ENCODE data around the gene OTUB2. TPM values are rescaled to one million over a fixed set of nuclear protein-coding genes. Genes with fewer than 3 reads are reported as not detected.

The OTUB2 gene
- total and polyA plus RNA-seq, 11 donors: 0.09 to 0.60 (median 0.38) TPM

DNA sequence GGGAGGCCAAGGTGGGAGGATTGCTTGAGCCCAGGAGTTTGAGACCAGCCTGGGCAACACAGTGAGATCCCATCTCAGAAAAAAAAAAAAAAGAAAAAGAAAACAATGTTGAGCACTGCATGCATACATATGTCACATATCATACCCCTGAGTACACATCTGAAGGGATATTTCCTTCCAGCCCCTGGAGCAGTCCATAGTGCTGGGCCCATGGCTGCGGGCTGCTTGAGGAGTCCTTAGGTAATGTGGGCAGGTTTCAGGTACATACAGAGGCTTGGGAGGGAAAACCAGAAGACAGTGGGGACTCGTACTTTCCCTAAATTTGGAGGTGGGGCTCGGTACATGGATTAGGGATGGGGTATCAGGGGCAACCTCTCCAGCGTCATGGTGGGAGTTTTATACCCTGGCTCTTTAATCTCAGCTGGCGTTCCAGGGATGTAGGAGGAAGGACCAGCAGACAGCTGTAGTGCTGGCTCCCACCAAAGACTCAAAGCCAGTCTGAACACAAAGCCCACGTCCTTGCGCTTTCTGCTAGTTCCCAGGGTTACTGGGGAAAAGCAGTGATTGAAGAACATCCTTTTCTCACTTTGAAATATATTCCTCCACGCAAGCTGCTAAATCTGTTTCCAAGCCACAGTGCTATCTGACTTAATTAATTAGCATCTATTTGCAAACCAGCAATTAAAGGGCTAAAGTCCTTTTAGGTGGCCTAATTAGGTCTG, 5.2 kb downstream of the OTUB2 start:
- no peak overlapping the region for H3K4me3 ChIP-seq
- no peaks in the 10 kb centered on the region for H3K27me3 ChIP-seq
- 90 to 93% (median 92%) methylated on average over 8 of the region's 8 CpGs for WGBS, 4 donors
- H3K4me1 ChIP-seq: peaks cover 0 to 16% (median 3%) of the 10 kb centered on the region in 12 donors
- intact Hi-C loops (cut with DNase I): loop anchor here in 2 of 10 donors (10.0 kb wide), 1 partner anchor 453 kb away; no protein-coding TSS in a partner anchor
- no peak for DNase-seq
- TF ChIP-seq, protein P1, sequence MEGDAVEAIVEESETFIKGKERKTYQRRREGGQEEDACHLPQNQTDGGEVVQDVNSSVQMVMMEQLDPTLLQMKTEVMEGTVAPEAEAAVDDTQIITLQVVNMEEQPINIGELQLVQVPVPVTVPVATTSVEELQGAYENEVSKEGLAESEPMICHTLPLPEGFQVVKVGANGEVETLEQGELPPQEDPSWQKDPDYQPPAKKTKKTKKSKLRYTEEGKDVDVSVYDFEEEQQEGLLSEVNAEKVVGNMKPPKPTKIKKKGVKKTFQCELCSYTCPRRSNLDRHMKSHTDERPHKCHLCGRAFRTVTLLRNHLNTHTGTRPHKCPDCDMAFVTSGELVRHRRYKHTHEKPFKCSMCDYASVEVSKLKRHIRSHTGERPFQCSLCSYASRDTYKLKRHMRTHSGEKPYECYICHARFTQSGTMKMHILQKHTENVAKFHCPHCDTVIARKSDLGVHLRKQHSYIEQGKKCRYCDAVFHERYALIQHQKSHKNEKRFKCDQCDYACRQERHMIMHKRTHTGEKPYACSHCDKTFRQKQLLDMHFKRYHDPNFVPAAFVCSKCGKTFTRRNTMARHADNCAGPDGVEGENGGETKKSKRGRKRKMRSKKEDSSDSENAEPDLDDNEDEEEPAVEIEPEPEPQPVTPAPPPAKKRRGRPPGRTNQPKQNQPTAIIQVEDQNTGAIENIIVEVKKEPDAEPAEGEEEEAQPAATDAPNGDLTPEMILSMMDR (IDR thresholded peaks at IDR 0.05): no peak
- TF ChIP-seq POLR2A (IDR thresholded peaks at IDR 0.05): no peak
- ATAC-seq: no peak
- H3K9me3 ChIP-seq: peaks cover 0 to 4% (median 0%) of the 10 kb centered on the region in 12 donors
- no peaks in the 10 kb centered on the region for H3K36me3 ChIP-seq
- no peak overlapping the region for H3K27ac ChIP-seq

DNA sequence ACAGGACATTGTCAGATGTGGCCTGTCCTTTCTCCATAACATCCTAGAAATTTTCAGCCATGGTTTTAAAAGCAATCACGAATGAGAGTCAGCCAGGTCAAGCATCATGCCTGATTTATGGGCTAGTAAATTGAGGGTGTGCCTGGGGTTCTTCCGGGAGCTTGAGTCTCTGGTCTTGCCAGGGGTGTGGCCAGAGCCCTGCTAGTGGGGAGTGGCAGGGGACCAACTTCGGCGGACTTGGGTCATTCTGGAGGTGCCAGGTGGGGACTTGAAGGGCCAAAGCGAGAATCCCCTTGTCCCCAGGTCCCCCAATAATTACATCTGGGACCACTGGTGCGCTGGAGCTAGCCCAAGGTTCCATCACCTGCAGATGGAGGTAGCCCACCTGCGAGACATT, 5.7 kb downstream of the OTUB2 start:
- Histone ChIP-seq H3K4me1 (peaks cover 0 to 16% (median 2%) of the 10 kb centered on the region in 12 donors), H3K4me3 (no peak overlapping the region), H3K27ac (no peak overlapping the region), H3K36me3 (no peaks in the 10 kb centered on the region), H3K27me3 (no peaks in the 10 kb centered on the region), H3K9me3 (peaks cover 0 to 4% (median 0%) of the 10 kb centered on the region in 12 donors)
- intact Hi-C loops (cut with DNase I): loop anchor here in 2 of 10 donors (10.0 kb wide), 1 partner anchor 453 kb away; no protein-coding TSS in a partner anchor
- 85 to 94% (median 91%) methylated on average over 6 to 7 of the region's 7 CpGs for WGBS, 4 donors
- no peak for ATAC-seq
- TF ChIP-seq POLR2A (IDR thresholded peaks at IDR 0.05): no peak
- TF ChIP-seq, protein P1 (IDR thresholded peaks at IDR 0.05): no peak
- no peak for DNase-seq

- no peak for TF ChIP-seq POLR2A (IDR thresholded peaks at IDR 0.05)
- TF ChIP-seq, protein P1 (IDR thresholded peaks at IDR 0.05): no peak
- Histone ChIP-seq H3K36me3 (no peaks in the 10 kb centered on the region), H3K27ac (no peak overlapping the region), H3K4me3 (no peak overlapping the region), H3K4me1 (peaks cover 0 to 13% (median 0%) of the 10 kb centered on the region in 12 donors), H3K9me3 (peaks cover 0 to 4% (median 0%) of the 10 kb centered on the region in 12 donors), H3K27me3 (no peaks in the 10 kb centered on the region)
- ATAC-seq (no peak), DNase-seq (no peak)
- WGBS, 4 donors: 79 to 89% (median 84%) methylated on average over 3 of the region's 3 CpGs
- intact Hi-C loops (cut with DNase I): loop anchor here in 6 of 10 donors (5.0 to 10.0 kb wide), 3 partner anchors 142 to 452 kb away; no protein-coding TSS in a partner anchor
Observed at GRCh38 chr14:94034886-94035285, 8.7 kb downstream of the OTUB2 start.
